HG03571 (cell line): ENCODE results near the gene ABHD2.
"Not testable (repeated sequence)": the region's sequence is repeated elsewhere in the genome, so short reads cannot be mapped to it uniquely, and the experiment has no call there.

ENCODE experiments used
- ATAC-seq: cut with Tn5 transposase; IDR thresholded peaks from one replicate; pipeline ENCODE4 v1.9.1; 2021; ENCODE audit not compliant: unreplicated experiment

ABHD2 gene

GRCh38 chr15:89075101-89075640 is 13.1 kb upstream of the ABHD2 start:
- ATAC-seq, result no peak

GRCh38 chr15:89075846-89076245 is 12.4 kb upstream of the ABHD2 start:
- no peak for ATAC-seq

- ATAC-seq, result no peak
Observed at GRCh38 chr15:89077750-89078149, 10.5 kb upstream of the ABHD2 start.

- ATAC-seq, result no peak
Observed at GRCh38 chr15:89078851-89079810, 9.1 kb upstream of the ABHD2 start.

- no peak for ATAC-seq
Observed at GRCh38 chr15:89081878-89082277, 6.4 kb upstream of the ABHD2 start.

GRCh38 chr15:89083246-89083645 is 5.0 kb upstream of the ABHD2 start:
- no peak for ATAC-seq

GRCh38 chr15:89085289-89085926 is 2.8 kb upstream of the ABHD2 start:
- ATAC-seq, result no peak

- not testable (repeated sequence) for ATAC-seq
Observed at GRCh38 chr15:89085933-89086332, 2.3 kb upstream of the ABHD2 start.

GRCh38 chr15:89086390-89086789 is 1.9 kb upstream of the ABHD2 start:
- ATAC-seq, result not testable (repeated sequence)

- ATAC-seq, result no peak
Observed at GRCh38 chr15:89087161-89087829, 961 bp upstream of the ABHD2 start.

GRCh38 chr15:89088605-89089315 is 504 bp downstream of the ABHD2 start:
- peak; percentile 2 for ATAC-seq

GRCh38 chr15:89089316-89090230 is 1.3 kb downstream of the ABHD2 start:
- ATAC-seq, result no peak

GRCh38 chr15:89090791-89091626 is 2.8 kb downstream of the ABHD2 start:
- no peak for ATAC-seq

GRCh38 chr15:89091627-89092220 is 3.5 kb downstream of the ABHD2 start:
- no peak for ATAC-seq

GRCh38 chr15:89093509-89093908 is 5.3 kb downstream of the ABHD2 start:
- ATAC-seq, result no peak

- ATAC-seq, result no peak
Observed at GRCh38 chr15:89095073-89095472, 6.8 kb downstream of the ABHD2 start.

GRCh38 chr15:89095556-89095955 is 7.3 kb downstream of the ABHD2 start:
- no peak for ATAC-seq

- no peak for ATAC-seq
Observed at GRCh38 chr15:89096664-89097063, 8.4 kb downstream of the ABHD2 start.
